GM18861 (cell line): ENCODE measurements around the gene DDX6.
"Not testable (repeated sequence)": the region's sequence is repeated elsewhere in the genome, so short reads cannot be mapped to it uniquely, and the experiment has no call there.

Source experiments
- ATAC-seq: cut with Tn5 transposase; IDR thresholded peaks from one replicate; pipeline ENCODE4 v1.9.1; 2021; ENCODE audit not compliant: unreplicated experiment

The DDX6 gene

DNA sequence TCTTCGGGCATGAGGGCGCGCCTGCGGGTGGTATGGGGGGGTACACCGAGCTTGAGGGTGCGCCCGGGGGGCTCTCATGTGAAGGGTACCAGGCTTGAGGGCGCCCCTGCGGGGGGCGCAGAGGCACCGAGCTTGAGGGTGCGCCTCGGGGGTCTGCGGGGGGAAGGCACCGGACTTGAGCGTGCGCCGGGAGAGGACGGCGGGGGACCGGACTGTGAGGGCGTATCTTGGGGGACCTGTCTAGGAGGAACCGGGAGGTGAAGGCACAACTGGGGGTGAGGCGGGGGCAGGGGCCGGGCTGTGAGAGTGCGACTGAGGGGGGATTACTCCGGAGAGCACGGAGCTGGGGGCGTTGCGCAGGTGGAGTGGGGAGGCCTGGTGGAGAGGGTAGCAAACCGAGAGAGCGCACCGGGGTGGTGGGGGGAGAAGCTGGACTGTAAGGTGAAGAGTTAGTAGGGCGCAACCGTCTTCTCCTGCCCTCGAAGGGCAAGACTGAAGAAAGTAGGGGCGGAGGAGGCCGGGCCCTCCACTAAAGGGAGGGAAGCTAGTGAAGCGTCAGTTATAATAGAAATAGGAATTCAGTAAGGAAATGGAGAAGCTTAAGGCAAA lies 1.1 kb upstream of the DDX6 start:
- ATAC-seq, result no peak

- ATAC-seq, result no peak
Measured at GRCh38 chr11:118790357-118791110, 430 bp downstream of the DDX6 start.

GRCh38 chr11:118789501-118790356 lies 1.2 kb downstream of the DDX6 start:
- no peak for ATAC-seq

- no peak for ATAC-seq
Measured at GRCh38 chr11:118786657-118787056, 4.3 kb downstream of the DDX6 start.

- no peak for ATAC-seq
Measured at GRCh38 chr11:118785362-118785761, 5.6 kb downstream of the DDX6 start.

DNA sequence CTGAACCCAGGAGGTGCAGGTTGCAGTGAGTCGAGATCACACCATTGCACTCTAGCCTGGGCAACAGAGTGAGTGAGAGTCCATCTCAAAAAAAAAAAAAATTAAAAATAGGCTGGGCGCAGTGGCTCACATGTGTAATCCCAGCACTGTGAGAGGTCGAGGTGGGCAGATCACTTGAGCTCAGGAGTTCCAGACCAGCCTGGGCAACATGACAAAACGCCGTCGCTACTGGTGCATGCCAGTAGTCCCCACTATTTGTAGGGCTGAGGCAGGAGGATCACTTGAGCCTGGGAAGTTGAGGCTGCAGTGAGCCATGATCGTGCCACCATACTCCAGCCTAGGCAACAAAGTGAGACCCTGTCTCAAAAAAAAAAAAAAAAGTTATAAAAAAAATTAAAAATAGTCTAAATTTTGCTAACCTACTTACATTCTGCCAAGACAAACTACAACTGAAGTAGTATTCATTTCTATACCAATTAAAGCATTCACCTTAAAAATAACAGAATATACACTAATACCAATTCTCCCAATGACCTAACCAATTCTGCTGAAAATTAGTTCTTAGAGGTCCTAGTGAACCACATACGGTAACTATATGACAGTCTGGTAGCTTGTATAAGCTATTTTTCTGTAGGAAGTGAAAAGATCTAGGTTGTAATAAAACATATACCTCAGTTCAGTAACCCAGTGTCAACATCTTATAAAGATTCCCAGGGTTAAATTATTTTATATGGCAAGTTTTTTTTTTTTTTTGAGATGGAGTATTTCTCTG lies 7.1 kb downstream of the DDX6 start:
- no peak for ATAC-seq

- not testable (repeated sequence) for ATAC-seq
Measured at GRCh38 chr11:118783324-118783723, 7.6 kb downstream of the DDX6 start.

DNA sequence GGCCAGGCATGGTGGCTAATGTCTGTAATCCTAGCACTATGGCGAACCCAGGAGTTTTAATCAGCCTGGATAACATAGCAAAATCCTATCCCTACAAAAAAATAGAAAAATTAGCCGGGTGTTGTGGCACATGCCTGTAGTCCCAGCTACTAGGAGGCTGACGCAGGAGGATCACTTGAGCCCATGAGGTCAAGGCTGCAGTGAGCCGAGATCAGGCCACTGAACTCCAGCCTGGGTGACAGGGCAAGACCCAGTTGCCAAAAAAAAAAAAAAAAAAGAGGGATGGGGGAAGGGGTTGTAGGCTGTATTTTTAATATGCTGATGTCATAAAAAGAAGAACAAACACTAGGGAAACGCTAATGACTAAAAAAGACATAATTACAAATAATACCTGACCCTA lies 12.1 kb downstream of the DDX6 start:
- no peak for ATAC-seq

GRCh38 chr11:118774032-118774431 lies 16.9 kb downstream of the DDX6 start:
- no peak for ATAC-seq

DNA sequence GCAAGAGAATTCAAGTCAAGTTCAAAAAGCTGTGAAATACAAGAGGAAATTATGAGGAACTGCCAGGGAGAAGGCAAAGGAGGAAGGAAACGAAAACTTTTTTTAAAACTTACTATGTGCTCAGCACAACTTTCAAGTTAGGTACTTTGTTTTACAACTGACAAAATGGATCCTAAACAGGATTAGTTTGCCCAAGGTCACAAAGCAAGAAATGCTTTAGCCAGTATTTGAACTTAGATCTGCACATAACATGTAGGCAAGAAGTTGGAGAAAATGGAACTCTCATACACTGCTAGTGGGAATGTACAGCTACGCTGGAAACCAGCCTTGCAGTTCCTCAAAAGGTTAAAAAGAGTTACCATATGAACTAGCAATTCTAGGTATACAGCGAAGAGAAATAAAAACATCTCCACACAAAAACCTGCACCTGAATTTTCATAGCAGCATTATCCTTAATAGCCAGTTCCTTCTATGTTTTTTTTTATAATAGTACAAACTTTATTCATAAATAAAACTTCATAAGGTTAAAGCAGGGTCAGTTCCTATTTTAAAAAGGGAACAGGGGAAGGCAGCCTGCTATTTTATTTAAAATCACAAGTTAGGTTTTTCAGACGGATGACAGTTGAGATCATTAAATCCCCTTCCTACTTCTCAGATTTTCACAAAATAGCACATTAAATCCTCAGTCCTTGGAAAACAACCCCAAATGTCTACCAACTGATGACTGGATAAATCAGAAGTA lies 19.2 kb downstream of the DDX6 start:
- ATAC-seq, result no peak

DNA sequence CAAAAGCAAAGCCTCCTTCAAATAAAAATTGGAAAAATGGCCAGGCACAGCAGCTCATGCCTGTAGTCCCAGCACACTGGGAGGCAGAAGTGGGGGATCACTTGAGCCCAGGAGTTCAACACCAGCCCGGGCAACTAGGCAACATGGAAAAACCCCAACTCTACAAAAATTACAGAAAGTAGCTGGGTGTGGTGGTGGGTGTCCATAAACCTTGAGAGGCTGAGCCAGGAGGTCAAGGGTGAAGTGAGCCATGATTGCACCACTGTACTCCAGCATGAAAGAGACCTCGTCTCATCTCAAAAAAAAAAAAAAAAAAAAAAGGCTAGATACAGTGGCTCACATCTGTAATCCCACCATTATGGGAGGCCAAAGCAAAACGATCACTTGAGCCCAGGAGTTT lies 22.3 kb downstream of the DDX6 start:
- ATAC-seq, result no peak

DNA sequence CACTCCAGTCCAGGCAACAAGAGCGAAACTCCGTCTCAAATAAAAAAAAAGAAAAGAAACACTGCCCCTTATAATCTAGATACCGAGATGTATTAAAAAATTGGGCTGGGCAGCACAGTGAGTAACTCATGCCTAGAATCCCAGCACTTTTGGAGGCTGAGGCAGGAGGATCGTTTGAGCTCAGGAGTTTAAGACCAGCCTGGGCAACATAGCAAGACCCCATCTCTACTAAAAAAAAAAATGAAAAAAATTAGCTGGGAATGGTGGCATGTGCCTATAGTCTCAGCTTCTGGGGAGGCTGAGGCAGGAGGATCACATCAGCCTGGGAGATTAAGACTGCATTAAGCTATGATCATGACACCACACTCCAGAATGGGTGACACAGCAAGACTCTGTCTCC lies 24.9 kb downstream of the DDX6 start:
- no peak for ATAC-seq

DNA sequence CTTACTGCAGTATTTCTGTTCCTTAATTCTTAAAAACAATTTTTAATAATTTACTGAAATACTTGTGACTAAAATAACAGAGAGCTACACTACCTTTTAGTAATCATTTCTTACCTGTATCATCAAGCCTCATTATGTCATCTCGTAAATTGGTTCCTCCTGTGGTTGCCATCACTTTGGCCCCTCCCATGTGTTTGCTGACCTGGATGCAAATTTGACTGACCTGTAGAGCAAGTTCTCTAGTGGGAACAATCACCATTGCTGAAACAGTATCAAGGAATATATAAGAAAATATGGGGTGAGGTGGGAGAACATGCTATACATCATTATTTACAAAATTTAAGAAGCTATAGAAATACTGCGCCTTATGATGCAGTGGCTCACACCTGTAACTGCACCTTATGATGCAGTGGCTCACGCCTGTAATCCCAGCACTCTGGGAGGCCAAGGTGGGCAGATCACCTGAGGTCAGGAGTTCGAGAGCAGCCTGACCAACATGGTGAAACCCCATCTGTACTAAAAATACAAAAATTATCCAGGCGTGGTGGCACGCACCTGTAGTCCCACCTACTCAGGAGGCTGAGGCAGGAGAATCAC lies 25.8 kb downstream of the DDX6 start:
- not testable (repeated sequence) for ATAC-seq

GRCh38 chr11:118763041-118763440 lies 27.9 kb downstream of the DDX6 start:
- ATAC-seq, result no peak

- not testable (repeated sequence) for ATAC-seq
Measured at GRCh38 chr11:118761981-118762380, 29.0 kb downstream of the DDX6 start.

DNA sequence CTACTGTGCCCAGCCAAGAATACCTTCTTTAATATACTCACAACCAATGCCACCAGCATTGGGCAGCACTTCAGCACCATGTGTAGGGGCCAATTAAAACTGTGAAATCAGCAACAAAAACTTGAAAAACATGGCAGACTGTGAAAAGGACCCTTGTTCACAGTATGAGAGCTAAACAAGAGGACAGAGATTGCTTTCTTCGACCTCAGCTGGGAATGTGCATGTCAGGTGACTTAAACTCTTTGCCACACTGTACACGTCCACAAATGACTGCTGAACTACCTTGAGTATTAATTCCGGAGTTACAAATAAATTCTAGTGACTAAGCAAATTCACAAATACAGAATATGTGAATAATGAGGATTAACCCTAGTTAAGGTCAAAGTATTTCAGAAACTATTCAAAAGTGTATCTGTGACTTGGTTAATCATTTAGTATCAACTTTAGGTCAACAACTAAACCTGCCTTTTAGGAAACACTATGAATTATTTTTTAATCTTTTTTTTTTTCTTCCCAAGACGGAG lies 33.0 kb downstream of the DDX6 start:
- ATAC-seq, result no peak

- no peak for ATAC-seq
Measured at GRCh38 chr11:118752654-118753053, 38.3 kb downstream of the DDX6 start.

DNA sequence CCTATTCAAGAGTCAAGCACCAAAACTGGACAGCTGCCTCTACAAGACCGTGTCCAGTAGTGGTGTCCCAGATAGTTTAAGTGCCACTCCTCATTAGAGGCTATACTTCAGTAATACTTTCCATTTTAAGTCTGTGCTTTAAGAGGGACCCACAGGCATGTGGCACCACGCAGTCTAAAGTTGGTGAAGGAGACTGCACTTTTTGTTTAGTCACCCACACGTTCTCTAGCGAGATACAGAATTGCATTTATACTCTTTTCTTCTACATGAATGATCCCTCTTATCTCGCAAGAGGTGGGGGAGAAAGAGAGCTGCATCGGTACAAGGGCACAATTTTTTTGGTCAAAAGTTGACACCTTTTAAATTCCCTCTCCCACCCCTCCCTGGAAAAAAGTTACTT lies 41.5 kb downstream of the DDX6 start:
- no peak for ATAC-seq

DNA sequence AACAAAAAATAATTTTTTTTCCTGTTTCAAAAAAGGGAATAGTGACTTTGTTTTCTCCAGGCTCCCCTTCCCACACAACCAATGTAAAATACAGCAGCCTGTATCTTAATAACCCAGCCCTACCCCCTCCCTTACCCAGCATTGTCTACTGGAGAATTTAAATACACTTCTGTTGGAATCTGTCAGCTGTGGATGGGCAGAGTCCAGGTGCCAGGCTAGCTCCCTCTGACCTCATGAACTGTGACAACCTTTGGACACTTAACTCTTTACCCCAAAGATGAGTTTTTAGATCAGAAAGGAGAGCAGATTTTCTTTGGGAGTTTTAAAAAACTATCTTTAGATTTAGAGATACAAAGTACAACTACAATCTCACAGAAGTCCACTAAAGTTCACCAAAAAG lies 42.9 kb downstream of the DDX6 start:
- ATAC-seq, result no peak
